Transverse colon (tissue), 3 donors: ENCODE measurements around the gene BCKDHA.

Experiments
- EP300 ChIP-seq: sonication (generic); formaldehyde crosslinking; IDR thresholded peaks from one replicate; pipeline ENCODE4 v1.6.1; 2017; ENCODE audit warnings: antibody characterized with exemption, low read depth
- TF ChIP-seq, protein P1 (sequence below), 5 experiments: fragments of 200-600 bp in 3 of 5; fragments of 450-650 bp in 2 of 5; sonication (generic) in 3 of 5; IDR thresholded peaks; 1 replicate in 2 of 5; 2 replicates in 3 of 5; pipeline ENCODE4 v1.5.1; 2016 to 2017; ENCODE audit warnings: antibody characterized with exemption in 5 of 5, inconsistent platforms in 3 of 5, mild to moderate bottlenecking in 2 of 5, moderate library complexity in 1 of 5

DNA sequence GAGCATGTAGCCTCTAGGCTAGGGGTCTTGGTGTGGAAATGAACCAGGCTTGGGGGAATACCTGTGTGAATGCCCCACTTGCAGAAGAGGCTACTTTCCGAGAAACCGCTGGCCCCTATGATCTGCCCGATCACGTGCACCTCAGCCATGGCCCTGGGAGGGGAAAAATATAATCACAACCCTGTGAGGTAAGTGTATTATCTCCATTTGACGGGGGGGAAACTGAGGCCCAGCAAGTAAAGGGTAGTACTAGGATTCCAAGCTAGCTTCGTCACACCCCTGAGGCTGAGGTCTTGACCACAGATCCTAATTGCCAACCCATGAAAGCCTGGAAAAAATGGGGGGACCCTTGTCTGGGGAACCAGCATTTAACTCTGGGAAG lies 34.3 kb upstream of the BCKDHA start:
- TF ChIP-seq, protein P1, sequence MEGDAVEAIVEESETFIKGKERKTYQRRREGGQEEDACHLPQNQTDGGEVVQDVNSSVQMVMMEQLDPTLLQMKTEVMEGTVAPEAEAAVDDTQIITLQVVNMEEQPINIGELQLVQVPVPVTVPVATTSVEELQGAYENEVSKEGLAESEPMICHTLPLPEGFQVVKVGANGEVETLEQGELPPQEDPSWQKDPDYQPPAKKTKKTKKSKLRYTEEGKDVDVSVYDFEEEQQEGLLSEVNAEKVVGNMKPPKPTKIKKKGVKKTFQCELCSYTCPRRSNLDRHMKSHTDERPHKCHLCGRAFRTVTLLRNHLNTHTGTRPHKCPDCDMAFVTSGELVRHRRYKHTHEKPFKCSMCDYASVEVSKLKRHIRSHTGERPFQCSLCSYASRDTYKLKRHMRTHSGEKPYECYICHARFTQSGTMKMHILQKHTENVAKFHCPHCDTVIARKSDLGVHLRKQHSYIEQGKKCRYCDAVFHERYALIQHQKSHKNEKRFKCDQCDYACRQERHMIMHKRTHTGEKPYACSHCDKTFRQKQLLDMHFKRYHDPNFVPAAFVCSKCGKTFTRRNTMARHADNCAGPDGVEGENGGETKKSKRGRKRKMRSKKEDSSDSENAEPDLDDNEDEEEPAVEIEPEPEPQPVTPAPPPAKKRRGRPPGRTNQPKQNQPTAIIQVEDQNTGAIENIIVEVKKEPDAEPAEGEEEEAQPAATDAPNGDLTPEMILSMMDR (IDR thresholded peaks at IDR 0.05): no peak
- TF ChIP-seq EP300: no peak
